Activated naive CD8-positive, alpha-beta T cell treated with anti-CD3 and anti-CD28 coated beads, Interleukin-2, amount 50 U/mL, for 16 hours (primary cell): Measurements from ENCODE around the gene CYP27B1.

Source experiments
- DNase-seq: peaks from one replicate; pipeline ENCODE4 v3.0.0-alpha.2; 2020; ENCODE audit warnings: low read depth, low spot score

CYP27B1 gene, protein sequence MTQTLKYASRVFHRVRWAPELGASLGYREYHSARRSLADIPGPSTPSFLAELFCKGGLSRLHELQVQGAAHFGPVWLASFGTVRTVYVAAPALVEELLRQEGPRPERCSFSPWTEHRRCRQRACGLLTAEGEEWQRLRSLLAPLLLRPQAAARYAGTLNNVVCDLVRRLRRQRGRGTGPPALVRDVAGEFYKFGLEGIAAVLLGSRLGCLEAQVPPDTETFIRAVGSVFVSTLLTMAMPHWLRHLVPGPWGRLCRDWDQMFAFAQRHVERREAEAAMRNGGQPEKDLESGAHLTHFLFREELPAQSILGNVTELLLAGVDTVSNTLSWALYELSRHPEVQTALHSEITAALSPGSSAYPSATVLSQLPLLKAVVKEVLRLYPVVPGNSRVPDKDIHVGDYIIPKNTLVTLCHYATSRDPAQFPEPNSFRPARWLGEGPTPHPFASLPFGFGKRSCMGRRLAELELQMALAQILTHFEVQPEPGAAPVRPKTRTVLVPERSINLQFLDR

DNA sequence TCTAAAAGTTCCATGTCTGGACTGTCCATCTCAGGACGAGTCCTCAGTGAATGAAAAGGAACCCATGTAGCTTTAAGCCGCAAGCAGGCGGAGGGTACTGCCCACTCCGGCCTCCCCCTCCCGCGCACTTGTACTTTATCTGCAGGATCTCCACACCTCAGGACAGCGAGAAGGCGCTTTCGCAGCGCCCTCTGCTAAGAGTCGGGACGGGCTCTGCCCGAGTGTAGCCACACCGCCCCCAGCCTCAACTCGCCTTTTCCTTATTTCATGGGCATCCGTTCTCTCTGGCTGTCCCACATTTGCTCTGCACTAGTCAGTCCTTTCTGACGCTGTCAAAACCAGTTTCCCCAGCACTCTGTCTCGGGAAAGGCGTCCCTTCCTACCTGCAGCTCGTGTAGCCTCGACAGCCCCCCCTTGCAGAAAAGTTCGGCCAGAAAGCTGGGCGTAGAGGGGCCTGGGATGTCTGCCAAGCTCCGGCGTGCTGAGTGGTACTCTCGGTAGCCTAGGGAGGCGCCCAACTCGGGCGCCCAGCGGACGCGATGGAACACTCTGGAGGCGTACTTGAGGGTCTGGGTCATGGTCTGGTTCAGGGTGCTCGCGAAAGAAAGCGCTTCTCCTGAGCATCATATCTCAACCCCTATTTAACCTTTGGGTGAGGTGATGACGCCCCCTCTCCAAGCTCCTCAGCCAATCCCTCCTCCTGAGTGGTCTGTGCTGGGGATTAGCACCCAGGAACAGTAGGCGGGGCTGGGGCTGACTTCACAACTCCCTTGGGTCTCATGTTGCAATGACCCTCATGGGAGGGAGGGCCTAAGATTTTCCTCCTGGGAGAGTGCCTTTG, at the start of gene CYP27B1:
TSS of gene CYP27B1 (minus strand) at position 615 of the 841 bp plus-strand sequence. CDS start at position 578, 37 bp downstream.
- no peak for DNase-seq

DNA sequence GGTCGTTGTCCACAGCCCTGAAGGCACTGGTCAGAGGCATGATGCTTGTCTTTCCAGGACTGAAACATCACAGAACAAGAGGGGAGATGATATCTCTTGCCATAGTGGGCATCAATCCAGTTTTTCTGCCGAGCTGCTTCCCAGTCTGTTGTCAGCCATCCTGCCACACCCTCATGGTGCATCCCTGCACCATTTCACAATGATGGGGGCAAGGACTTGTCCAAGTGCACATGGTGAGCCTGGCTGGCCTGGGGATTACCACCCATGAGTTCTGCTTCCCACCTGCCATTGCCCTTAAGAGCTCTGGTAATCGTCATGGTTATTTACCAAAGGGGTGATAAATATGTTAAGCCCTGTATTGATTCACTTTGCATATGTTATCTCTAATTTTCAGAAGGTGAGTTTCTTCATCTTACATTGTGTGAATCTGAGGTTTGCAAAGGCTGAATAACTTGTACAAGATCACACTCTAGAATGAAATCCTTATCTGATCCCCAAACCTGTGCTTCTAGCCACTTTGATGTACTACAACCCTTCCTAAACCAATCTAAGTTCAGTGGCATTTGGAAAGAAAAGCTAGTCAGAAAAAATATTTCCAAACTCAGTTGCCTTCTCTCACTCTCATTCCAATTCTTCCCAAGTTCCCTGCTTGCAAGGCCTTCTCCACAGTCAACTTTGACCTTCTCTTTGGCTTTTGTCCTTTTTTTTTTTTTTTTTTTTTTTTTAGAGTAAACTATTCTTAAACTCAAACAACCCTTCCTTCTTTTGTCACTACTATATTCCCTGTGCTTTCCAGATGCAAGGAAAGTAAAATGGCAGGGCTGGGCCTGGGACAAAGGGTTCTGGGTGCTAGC, 49.4 kb upstream of the CYP27B1 start:
- no peak for DNase-seq

DNA sequence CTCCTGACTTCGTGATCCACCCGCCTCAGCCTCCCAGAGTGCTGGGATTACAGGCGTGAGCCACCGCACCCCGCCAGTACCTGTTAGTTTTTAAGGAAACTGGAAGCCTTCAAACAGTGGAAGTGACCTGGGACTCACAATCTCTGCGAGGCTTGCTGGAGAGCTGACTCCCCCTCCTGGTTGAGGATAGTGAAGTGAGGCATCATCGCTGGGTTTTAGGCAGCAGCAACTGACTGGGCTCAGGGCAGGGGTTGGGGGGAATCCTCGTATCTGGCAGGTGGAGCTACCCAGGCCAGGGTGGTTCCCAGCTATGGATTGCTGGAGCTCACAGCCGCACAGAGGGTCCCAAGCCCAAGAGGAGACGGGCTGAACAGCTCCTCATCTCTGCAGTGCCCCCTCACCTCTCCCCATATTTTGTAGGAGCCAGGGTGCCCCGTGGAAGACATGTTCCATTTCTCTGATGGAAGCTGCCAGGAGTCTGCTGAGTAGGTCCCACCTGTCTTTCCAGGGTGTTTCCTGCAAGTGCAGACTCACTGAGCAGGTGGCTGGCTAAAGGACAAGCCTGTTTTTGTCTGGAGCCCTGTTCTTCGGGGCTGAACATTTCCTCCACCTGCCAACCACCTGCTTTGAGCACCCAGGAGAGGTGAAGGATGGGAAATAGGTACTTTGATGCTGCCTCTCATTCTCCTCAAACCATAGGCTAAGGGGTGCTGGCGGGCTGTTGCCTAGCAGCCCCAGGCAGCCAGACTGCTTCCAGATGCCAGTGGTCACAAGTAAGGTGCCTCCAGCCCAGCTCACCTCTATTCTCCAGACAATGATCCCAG, 48.5 kb upstream of the CYP27B1 start:
- no peak for DNase-seq

DNA sequence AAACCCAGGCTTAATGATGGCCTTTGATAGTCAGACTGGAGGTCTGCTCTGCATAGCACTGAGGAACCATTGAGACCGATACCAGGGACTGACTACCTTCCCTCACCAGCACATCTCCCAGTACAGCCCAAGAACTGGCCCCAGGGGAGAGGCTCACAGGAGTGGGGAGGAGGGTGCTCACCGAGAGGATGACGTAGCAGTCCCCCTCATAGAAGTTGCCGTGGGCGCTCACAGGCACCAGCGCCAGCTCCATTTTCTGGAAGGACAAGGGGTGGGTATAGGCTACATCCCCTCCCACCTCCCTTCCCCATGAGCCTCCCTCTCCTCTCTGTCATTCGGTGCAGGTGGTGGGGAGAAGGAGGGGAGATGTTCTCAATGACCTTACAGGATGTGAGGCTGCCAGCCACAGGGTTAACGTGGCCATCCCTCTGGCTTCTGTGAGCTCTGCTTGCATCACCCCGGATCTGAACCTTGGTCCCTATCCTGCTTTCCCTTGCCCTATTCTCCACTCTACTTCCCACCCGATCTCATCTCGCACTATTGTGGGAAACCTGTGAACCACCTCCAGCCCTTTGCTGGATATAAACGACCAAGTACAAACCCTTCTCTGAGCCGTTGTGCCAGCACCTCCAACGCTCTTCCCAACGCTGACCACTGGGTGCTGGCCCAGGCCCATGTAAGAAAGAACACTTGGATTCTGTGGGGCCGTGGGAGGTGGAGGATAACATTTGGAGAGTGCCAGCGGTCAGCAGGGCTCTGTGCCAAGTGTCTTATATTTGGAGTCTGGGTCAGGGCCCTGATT, 47.3 kb upstream of the CYP27B1 start:
- DNase-seq: no peak

DNA sequence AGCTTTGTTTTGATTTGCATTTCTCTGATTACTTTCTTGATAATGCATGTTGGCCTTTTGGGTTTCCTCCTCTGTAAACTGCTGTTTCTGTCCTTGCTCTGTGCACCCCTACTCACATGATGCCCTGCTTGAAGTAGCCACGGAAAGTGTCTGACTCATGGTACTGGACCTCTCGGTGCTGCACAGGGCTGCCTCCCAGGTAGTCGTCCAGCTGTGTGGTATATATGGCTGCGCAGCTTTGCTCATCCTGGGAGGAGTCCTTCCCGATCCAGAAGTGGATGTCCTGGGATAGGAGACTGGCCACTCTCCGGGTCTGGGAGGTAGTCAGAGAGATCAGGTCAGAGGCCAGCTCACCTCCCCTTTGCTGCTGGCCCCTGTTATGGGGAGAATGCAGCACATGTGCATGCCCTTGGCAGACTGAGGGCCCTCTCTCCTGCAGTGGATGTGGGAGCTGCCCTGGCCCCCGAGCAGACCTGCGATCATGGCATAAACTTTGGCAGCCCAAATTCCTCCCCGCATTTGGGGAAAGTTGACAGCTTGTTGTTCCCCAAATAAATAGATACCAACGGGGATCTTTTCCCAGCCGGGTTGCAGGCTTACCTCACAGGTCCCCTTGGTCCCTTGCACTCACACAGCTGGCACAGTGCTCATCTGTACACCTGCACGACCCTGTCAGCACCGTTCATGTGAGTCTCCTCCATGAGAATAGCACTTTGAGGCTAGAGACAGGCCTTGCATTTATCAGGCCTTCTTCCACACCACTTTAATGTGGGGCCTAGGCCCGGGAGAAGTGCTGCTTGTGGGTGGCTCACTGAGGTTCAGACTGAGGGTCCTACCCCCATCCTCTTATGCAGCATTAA, 46.5 kb upstream of the CYP27B1 start:
- no peak for DNase-seq

DNA sequence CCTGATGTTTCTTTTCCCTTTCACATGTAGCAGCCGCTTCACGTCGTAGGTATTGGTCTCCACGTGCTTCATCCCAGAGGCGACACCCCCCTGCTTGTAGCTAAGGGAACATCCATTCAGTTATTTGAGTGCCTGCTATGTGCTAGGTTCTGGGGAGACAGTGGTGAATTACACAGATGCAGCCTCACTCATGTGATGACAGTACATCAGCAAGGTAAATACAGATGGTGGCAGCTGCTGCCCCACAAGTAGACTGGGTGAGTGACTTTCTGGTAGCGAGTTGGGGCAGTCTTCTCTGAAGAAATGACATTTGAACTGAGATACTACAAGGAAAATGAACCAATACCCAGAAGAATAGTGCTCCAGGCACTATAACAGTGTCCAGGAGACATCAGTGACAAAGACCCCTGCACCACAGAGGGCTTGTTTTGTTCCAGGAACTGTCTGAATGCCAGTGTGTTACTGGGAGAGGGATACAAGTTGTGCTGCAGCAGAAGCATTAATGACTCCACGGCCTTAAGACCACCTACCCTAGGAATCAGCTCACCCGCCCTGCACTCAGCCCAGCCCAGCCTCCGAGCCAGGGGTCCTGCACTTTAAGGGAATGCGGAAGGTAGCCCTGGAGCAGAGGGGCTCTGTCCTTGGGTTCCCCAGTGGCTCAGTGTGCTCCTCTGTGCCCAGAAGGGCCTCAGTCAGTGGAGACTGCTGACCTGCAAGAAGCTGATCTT, 44.3 kb upstream of the CYP27B1 start:
- no peak for DNase-seq

DNA sequence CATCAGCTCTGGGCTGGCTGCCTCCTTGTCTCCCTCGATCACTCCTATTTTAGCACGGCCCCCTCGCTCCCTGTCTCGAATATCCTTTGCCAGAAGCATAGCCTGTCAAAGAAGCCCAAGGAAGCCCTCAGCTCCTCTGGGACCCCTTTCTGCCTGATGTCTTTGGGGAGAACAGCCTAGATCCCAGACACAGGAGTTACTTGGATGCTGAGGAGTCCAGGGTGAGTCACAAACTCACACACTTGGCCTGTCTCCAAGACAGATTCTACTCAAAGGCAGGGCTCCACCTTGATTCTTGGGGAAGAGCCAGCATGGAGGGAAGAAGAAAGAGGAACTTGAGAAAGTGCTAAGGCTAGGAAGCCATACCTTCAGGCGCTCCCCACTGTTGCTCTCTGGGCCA, 43.6 kb upstream of the CYP27B1 start:
- DNase-seq: no peak

DNA sequence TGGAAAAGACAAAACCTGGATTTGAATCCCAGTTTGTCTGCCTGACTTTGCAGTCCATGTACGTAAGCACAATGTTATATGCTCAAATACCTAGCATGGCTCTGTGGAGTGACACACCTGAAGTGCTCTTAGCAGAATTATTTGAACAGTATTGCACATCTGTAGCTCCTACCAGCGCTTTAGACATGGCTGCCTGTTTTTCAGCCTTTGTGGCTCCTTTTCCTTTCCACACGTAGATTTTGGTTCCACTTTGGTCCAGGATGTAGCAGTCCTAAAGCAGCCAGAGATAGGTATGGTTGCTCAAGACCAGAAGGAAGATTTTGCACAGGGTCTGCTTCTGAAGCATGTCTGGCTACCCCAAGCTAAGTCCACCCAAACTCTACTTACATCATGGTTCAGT, 42.5 kb upstream of the CYP27B1 start:
- no peak for DNase-seq

DNA sequence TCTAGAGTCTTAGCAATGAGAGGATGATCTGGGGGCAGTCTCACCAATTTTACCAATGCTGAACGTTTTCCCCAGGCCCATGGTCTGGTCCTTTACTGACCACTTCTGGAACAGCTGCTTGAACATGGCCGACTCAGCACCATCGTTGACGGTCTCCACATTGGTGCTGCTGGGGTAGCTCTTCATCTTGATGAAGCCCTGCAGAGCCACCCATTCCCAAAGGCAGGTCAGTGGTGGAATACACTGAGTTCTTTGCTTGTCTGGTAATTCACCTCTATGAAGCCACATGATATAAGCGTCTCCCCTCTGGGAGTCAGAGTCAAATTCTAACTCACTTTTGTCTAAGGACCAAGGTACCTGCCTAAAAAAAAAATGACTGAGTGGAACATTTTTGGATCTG, 41.5 kb upstream of the CYP27B1 start:
- no peak for DNase-seq

DNA sequence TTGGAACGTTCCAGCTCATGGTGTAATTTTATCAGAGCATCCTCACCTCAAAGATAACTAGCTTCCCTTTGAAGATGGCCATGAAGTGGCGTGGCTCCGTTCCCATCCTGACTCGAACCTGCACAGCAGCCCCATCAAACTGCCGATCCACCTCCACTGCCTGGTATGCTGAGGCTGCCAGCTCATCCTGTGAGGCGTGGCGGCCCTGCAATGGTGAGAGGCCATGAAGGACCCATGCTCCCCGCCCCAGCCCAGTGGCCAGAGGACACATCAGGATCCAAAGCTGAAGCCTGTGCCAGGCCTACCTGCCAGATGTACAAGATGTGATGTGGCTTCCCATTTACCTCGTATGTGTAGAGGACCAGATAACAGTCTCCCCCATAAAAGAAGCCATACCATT, 40.4 kb upstream of the CYP27B1 start:
- no peak for DNase-seq

DNA sequence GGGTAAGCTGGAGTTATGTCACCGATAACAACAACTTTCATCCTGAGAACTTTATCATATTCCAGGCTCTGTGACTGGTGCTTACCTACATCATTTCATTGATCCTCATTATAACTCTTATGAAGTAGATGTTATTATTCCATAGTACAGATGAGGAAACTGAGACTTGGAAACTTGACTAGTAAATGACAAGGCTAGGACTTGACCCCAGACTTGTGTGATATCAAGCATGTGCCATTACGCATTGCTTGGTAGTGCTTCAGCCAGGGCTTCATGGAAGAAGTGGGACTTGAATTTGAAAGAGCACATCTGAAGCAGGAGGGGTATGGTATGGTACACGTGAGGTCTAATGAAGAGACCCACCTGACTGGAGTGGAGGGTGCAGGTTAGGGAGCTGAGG, 39.8 kb upstream of the CYP27B1 start:
- DNase-seq: no peak

DNA sequence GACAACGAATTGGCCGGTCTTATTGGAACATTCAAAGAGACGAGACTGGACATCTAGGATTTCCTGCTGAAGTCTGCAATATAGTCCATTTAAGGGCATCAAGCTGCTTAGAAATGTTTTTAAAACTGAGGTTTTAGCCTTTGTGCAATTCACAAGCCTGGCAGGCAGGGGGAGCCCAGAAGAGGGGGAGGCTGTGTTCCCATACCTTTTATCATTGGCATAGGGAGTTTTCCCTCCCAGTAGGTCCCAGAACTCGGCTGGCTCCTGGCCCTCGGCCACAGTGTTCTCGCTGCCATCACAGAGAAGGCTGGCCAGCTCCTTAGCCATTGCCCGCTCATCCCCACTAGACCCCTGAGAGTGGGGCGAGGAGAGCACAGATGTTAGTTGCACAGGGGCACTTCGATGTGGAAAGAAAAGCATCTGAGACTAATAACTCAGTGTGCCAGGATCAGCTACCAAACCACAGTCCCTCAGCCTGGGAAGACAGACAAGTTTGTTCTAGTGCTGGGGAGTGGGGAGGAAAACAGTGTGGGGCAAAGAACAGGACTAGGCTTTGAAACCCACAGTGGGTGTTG, 36.5 kb upstream of the CYP27B1 start:
- DNase-seq: no peak

DNA sequence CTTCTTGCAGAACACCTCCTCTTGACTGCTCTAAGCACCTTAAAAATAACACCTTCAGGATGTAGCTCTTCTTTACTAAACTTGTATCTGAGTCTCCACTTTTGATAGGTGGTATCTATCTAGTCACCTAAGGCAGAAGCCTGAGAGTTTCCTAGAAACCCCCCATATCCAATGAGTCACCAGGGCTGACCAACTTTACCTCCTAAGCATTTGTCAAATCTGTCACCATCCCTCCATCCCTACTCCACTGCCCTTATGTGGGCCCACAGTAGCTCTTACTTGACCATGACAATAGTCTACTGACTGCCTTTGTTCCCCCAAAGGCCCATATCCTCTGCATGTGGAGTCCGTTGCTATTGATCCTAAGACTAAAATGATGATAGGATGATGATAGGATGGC, 35.7 kb upstream of the CYP27B1 start:
- no peak for DNase-seq

DNA sequence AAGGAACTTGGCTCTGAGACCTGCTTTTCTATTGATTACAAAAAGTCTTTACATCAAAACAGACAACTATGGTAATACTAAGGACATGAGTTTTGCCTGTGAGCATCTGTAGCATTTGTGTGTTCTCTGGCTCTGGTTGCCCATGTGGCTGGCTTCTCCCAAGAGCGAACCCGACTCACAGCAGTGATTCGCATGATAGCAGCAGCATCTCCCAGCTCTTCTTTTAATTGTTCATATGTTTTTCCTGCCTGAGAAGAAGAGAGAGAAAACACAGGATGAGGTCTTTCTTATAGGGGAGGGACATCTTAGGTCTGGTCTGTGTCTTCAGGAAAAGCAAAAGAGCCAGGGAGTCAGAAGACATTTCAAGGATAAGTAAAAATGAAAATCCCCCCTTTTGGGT, 34.1 kb upstream of the CYP27B1 start:
- no peak for DNase-seq

DNA sequence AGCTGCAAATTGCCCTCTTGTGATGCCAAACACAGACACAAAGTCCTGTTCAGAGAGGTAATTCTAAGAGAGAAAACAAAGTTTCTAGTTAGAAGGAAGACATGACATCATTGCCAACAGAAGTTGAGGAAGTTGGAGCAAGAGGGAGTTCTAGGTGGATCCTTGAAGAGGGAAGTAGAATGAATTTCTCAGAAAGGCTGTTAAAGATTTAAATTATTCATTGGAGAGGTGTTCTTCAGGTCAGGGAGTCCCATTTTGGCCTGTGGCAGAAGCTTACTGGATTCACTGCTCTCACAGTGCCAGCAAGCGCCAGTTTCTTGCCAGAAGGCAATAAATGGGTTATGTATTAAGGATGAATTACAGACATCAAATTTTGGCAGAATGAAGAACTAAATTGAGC, 31.1 kb upstream of the CYP27B1 start:
- DNase-seq: no peak

DNA sequence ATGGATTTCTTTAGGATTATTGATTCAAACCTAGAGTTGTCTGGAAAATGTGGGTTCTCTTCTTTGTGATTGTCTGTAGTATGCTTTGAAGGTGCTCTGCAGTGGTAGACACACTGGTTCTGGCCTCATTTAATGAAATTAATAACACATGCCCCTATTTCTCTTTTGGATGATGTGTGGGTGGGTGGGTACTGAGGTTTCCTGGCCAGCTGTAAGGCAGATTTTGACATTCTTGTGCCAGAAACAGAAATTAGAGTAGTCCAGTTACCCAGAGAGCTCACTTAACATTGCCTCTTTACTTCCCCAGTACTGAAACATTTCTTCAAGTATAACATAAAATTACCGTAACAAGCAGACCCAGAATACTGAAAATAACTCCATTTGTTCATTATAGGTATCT, 30.1 kb upstream of the CYP27B1 start:
- DNase-seq: no peak

DNA sequence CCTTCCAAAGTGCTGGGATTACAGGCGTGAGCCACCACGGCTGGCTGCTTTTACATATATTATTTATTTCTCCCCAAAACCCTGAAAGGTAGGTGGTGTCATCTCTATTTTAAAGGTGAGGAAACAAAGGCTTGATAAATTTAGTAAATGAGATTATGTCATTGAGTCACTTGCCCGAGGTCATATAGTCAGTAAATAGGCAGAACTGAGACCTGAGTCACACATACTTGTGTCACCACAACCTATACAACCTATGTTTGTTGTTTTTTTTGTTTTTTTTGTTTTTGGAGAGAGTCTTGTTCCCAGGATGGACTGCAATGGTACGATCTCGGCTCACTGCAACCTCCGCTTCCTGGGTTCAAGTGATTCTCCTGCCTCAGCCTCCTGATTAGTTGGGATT, 28.5 kb upstream of the CYP27B1 start:
- DNase-seq: no peak

DNA sequence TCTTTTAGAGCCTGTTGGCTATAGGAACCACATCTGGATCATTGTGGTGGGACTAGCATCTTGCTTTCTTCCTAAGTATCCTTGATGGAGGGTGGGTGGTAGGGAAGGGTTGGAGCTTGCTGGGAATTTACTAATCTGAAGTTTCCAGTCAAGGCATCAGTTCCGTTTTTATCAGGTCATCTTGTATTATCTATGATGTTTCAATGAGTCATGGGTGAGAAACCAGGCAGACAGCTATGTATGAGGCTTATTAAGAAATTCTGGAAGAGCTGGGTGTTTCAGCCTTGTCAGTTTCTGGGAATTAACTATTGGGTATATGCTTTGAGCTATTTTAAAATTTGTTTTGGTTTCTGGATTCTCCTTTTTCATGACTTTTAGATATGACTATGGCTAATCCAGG, 27.0 kb upstream of the CYP27B1 start:
- DNase-seq: no peak
